T1000 (cell line): ENCODE results near the gene REG3A.

Experiments used
- DNase-seq: peaks from one replicate; lab custom pipeline; 2025; ENCODE audit warnings: mixed read lengths; lab: John Stamatoyannopoulos, UW

REG3A gene

GRCh38 chr2:79120194-79120713 lies 39.3 kb downstream of the REG3A start, which contains the start of gene REG1A:
Gene REG1A (plus strand): TSS chr2:79120488. CDS start chr2:79120862, 374 bp downstream.
- DNase-seq = no peak

DNA sequence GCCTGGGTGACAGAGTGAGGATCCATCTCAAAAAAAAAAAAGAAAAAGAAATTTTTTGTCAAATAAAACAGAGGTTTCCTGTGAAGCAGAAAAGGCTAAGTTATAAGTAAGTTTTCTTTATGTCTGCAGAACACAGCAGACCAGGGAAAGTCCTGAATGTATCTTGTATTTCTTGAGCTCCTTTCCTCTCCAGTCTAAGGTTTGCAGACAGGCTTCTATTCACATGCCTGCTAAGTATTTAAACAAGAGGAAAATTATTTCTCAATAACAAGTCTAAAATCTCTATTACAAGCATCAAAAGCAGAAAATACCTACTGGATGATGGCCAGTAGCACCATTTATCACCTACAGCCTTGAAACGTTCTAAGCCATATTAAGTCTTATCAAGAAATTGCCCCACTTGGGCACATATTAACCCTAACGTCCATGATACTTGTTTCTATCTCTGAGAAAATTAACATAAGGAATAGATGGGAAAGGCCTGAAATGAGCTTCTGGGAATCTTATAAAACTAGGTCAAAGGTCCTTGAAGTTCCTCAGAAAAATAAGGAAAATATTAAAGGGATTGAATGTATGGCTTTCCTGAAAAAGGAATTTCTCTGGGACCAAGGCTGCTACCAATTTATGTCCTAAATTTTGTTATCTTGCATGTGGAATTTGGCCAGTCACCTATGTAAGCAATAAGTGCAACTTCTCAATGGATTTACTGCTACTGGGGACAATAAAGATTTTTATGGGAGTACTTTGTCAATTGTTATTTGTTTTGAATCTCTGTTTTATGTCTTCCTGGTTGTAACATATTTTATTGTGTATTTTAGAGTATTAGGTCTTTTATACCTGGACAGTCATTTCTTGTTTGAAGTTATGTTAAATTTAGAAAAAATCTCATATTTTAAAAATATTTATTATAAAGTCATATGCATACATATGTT lies 42.3 kb downstream of the REG3A start:
- DNase-seq = no peak

- DNase-seq = no peak
Observed at GRCh38 chr2:79114797-79115494, 44.6 kb downstream of the REG3A start.

DNA sequence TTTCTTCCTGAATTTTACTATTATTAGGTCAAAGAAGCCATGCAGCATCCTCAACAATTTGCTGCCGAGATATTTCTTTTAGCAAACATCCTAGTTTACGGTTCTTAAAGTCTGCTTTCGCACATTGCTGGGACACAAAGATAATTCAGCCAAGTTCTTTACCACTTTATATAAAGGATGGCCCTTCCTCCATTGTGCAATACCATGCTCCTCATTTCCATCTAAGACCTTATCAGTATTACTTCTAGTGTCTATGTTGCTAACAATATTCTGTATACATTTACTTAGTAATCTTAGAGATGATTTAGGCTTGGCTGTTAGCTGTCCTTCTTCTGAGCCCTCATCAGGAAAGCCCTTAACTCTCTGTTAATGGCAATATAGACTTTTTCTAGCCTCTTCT lies 47.3 kb downstream of the REG3A start:
- no peak for DNase-seq
